GM23338 (cell line): ENCODE data around the gene ADAMTS19.

Experiments used
- CTCF ChIP-seq, 2 experiments: fragments of 200-600 bp in 1 of 2; sonication (generic) in 1 of 2; conservative IDR thresholded peaks; 2 replicates each; pipeline versions ENCODE4 v1.5.1 to v1.6.1; 2016 to 2017; ENCODE audit warnings: antibody characterized with exemption in 2 of 2, low read depth in 2 of 2, mild to moderate bottlenecking in 2 of 2, moderate library complexity in 1 of 2
- ZNF331 ChIP-seq: fragments of 250-450 bp; sonication (Bioruptor Pico); IDR thresholded peaks from 2 replicates; pipeline ENCODE4 v1.5.0; 2020; ENCODE audit warnings: low read depth, mild to moderate bottlenecking, moderate library complexity

GRCh38 chr5:129511291-129511690, 51.2 kb downstream of the ADAMTS19 start:
- TF ChIP-seq ZNF331 (CRISPR knock-in tag) (no peak), CTCF (conservative IDR thresholded peaks at IDR 0.05; ENCODE audit: low read depth in 2 of 2) (no peak)
